HG03280 (cell line): ENCODE results near the gene CDCA3.
"Not testable (repeated sequence)": the region's sequence is repeated elsewhere in the genome, so short reads cannot be mapped to it uniquely, and the experiment has no call there.

Experiments
- ATAC-seq: cut with Tn5 transposase; IDR thresholded peaks from one replicate; pipeline ENCODE4 v1.9.1; 2021; ENCODE audit warnings: mild to moderate bottlenecking, moderate library complexity; ENCODE audit not compliant: unreplicated experiment

CDCA3 gene

DNA sequence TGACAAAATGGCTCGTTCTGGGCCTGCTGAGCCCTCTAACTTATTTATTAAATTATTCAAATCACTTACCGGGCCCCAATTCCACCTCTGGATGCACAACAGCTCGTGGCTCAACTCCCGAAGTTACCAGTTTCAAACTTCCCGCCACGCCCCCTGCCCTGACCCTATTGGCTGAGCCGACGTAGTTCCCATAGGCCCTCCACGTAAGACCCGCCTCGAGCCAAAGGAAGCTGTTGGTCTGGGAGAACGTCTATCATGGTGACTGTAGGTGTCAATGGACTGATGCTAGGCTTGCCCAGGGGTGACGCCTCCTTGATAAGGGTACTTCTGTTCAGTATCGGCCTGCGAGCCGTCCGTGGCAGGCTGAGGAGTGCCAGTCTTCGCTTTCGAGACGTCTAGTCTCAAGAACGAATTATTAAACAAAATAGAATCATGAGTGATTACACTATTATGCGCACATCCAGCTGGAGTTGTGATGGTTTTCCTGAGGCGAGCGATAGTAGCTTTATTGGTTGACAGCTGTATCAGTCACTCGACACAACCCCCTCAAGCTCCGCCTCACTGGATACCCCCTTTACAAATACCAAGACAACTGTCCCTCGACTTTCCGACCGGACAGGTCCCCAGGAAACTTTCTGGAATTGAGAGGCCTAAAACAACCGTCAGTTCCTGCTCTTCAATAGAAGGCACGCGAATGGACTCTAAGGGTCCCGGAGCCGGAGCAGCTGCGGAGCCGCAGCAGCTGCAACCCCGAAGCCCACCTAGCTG, at the start of gene CDCA3:
Gene CDCA3 (minus strand): TSS at position 134 of the 768 bp plus-strand sequence. CDS start 334 bp downstream, outside the sequence.
- ATAC-seq, result peak; percentile 52

DNA sequence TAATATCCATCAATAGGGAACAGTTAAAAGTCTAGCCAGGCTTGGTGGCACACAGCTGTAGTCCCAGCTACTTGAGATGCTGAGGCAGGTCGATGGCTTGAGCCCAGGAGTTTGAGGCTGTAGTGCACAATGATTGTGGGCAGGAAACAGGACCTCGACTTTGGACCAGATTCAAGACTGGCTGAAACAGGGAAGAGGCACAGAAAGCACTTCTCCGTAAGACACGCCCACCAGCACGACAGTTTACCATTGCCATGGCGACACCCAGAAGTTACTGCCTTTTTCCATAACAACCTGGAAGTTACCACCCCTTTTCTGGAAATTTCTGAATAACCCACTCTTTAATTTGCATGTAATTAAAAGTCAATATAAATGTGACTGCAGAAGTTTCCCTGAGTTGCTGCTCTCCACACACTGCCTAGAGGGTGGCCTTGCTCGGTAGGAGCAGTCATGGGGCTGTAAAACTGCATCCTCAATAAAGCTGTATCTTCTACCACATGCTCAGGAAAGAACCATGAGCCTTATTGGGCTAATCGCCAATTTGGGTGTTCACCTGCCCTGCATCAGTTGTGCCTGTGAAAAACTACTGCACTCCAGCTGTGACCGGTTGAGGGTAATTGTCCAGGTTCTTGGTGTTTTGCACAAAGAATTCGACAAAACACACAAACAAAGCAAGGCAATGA, 48.9 kb upstream of the CDCA3 start:
- ATAC-seq, result no peak

DNA sequence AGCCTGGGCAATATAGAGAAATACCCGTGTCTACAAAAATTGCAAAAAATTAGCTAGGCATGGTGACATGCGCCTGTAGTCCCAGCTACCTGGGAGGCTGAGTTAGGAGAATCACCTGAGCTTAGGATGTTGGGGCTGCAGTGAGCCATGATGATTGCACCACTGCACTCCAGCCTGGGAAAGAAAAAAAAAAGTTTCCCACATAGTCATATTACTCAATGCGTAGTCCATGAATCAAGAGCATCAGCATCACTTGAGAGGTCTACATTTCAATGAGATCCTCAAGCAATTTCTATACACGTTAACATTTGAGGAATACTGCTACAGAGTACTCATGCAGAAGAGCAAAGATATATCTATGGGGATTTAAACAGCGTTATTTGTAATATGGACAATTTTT, 48.3 kb upstream of the CDCA3 start:
- no peak for ATAC-seq

DNA sequence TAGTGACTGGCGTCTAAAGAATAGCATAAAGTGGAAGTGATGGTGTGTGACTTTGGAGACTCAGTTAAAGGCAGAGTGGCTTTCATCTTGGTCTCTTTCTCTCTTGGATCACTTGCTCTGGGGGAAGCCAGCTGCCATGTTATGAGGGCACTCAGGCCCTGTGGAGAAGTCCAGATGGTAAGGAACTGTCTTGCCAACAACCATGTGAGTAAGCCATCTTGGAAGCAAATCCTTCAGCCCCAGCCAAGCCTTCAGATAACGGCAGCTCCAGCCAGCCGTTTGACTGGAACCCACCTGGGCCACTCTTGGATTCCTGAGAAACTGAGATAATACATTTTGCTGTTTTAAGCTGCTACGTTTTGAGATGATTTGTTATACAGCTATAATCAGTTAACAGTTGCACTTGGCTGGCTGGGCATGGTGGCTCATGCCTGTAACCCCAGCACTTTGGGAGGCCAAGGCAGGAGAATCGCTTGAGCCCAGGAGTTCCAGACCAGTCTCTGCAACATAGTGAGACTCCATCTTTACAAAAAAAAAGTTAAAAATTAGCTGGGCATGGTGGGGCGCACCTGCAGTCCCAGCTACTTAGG, 45.9 kb upstream of the CDCA3 start:
- no peak for ATAC-seq

DNA sequence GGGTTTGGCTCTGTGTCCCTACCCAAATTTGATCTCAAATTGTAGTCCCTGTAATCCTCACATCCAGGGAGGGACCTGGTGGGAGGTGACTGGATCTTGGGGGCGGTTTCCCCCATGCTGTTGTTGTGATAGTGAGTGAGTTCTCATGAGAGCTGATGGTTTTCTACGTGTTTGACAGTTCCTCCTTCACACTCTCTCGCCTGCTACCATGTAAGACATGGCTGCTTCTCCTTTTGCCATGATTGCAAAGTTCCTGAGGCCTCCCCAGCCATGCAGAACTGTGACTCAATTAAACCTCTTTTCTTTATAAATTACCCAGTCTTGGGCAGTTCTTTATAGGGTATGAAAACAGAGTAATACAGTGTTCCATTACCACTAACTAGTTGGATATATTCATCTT, 43.2 kb upstream of the CDCA3 start:
- no peak for ATAC-seq

DNA sequence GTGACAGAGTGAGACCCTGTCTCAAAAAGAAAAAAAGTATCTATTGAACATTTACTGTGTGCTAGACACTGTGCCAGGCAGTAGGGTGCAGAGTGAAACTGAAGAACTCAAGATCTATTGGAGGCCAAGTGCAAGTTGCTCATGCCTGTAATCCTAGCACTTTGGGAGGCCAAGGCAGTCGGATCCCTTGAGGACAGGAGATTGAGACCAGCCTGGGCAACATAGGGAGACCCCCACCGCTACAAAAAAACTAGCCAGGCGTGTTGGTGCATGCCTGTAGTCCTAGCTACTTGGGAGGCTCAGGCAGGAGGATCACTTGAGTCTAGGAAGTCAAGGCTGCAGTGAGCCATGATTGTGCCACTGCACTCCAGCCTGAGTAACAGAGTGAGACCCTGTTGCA, 41.6 kb upstream of the CDCA3 start:
- ATAC-seq, result not testable (repeated sequence)

DNA sequence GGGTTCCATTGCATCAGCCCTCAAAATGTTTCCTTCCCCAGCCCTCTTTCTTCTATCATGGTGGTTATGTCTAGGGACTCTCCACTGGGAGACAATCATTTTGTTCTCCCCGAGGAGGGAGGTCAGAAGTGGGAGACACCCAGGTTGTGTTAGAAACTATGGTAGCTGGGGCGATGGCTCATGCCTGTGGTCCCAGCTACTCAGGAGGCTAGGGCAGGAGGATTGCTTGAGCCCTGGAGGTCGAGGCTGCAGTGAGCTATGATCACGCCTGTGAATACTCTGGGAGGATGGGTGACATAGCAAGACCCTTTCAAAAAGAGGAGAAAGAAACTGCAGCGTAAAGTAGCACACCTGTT, 40.5 kb upstream of the CDCA3 start:
- no peak for ATAC-seq

DNA sequence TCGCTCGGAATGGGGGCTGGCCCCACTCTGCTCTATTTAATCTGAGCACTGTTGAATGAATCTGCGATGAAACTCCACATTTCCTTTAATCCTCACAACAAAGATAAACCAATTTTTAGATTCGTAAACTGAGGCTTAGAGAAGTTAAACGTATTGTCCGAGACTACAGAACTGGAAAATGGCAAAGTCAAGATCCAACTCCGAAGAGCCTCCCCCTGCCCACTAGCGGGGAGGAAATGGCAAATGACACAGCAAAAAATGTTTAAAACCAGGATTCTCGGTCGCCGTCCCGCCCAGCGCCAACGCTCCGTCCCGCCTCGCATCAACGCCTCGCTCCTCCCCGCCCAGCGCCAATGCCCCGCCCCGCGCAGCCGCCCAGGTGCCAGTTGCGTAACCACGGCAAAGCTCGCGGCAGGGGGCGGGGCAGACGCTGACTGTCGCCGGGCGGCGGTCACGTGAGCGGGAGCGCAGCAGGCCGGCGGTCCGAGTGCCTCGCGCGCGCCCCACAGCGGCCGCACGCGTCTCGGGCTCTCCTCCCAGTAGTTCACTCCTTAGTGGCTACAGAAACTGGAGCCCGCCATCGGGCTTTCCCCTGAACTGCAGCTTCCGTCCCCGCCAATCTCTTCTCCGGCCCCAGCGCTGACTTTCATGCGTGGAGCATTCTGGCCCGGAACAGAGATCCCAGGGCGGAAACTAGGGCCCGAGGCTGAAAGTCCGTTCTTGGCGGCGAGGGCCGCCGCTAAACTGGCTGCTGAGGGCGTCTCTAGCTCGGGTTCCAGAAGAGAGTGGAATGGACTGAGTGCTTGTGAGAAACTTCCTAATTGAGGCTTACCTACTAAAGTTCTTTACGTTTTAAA, 39.9 kb upstream of the CDCA3 start:
- ATAC-seq, result peak; percentile 96

DNA sequence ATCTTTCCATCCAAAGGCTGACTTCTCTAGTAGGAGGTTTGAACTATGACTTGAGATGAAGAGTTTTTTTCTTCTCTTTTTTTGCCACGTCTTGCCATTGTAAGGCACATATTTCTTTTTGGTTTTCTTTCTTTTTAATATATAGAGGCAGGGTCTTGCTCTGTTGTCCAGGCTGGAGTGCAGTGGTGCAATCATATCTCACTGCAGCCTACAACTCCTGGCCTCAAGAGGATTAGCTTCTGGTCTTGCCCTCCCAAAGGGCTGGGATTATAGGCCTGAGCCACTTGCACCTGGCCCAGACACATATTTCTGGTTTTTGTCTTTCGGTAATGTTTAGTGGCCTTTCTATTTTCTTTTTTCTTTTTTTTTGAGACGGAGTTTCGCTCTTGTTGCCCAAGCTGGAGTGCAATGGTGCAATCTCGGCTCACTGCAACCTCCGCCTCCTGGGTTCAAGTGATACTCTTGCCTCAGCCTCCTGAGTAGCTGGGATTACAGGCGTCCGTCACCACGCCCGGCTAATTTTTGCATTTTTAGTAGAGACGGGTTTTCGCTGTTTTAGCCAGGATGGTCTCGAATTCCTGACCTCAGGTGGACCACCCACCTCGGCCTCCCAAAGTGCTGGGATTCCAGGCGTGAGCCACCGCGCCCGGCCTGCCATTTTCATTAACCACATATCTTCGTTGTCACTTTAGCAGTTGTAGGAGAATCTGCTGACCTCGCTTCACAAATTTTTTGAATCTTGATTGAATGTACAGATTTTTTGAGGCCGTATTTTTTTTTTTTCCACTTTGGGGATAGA, 38.9 kb upstream of the CDCA3 start:
- not testable (repeated sequence) for ATAC-seq

DNA sequence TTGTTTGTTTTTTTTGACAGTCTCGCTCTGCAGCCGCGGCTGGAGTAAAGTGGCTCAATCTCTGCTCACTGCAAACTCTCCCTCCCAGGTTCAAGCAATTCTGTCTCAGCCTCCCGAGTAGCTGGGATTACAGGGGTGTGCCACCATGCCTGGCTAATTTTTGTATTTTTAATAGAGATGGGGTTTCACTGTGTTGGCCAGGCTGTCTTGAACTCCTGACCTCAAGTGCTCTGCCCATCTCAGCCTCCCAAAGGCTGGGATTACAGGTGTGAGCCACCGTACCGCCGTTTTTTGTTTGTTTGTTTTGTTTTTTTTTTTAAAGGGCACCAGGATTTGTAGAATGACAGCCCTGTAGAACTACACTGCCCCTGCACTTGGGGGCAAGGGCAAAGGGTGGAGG, 37.7 kb upstream of the CDCA3 start:
- not testable (repeated sequence) for ATAC-seq

DNA sequence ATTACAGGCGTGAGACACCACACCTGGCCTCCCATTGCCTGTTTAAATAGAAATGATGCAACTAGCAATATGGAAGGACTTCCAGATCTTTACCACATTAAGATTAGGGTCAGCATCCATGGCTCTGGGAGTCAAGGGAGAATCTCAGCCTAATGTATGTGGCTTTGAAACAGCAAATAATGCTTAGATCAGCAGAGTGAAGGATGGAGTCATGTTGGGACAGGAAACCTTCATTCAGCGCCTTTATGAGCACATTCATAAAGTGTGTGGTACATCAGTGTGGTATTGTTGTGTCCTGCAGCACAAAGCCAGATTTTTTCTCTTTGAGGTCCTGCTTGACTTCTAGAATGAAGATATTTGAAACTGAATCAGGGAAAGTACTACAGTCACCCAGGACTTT, 37.3 kb upstream of the CDCA3 start:
- ATAC-seq, result no peak

DNA sequence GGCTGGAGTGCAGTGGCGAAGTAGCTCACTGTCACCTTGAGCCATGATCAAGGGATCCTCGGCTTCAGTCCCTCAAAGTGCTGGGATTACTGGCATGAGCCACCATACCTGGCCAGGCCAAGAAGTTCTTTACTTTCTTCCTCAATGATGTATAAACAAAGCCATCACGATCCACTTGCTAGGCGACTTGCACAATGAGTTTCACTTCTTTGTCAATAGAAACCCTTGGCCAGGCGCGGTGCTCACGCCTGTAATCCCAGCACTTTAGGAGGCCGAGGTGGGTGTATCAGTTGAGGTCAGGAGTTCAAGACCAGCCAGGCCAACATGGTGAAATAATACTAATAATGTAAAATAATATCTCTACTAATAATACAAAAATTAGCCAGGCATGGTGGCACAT, 36.4 kb upstream of the CDCA3 start:
- ATAC-seq, result no peak

DNA sequence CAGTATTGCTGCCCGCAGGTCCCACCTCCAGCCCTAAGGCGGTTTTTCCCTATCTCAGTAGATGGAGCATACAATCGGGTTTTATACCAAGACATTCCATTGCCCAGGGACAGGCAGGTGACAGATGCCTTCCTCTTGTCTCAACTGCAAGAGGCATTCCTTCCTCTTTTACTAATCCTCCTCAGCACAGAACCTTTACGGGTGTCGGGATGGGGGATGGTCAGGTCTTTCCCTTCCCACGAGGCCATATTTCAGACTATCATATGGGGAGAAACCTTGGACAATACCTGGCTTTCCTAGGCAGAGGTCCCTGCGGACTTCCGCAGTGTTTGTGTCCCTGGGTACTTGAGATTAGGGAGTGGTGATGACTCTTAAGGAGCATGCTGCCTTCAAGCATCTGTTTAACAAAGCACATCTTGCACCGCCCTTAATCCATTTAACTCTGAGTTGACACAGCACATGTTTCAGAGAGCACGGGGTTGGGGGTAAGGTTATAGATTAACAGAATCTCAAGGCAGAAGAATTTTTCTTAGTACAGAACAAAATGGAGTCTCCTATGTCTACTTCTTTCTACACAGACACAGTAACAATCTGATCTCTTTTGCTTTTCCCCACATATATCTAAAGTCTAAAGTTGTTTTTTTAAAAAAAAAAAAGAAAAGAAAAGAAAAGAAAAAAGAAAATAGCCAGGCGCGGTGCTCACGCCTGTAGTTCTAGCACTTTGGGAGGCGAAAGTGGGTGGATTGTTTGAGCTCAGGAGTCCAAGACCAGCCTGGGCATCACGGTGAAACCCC, 35.3 kb upstream of the CDCA3 start:
- not testable (repeated sequence) for ATAC-seq

DNA sequence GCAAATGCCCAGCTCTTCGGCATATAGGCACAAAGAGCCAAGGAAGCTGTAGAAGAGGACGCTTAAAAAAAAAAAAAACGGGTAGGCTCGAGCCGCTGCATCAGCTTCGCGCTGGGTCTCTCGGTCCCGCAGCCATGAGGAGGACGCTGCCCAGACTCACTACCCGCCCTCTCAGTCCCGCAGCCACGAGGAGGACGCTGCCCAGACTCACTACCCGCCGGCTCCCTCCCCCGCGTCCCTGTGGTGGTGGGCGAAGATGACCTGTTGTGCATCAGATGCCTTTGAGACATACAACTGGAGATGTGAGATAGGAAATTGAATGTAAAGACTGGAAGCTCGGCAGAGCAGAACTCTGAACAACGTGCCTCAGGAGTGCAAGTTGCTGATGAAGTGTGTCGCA, 33.5 kb upstream of the CDCA3 start:
- no peak for ATAC-seq

DNA sequence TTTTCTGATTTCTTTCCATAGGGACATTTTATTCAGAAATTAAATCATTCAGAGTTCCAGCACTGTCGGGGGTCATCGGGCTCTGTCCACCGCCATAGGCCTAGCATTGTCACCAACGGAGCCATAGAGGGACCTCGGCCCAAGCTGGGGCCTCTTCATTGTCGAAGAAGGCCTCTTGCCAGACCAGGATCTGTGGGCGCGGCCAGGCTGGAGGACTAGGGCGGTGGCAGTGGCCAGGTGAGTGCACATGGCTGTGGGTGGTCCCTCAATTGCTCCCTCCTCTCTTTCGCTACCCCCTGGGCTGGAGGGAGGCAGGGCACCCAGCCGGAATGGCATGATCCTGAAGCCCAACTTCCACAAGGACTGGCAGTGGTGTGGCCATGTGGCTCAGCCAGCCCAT, 32.6 kb upstream of the CDCA3 start:
- no peak for ATAC-seq

DNA sequence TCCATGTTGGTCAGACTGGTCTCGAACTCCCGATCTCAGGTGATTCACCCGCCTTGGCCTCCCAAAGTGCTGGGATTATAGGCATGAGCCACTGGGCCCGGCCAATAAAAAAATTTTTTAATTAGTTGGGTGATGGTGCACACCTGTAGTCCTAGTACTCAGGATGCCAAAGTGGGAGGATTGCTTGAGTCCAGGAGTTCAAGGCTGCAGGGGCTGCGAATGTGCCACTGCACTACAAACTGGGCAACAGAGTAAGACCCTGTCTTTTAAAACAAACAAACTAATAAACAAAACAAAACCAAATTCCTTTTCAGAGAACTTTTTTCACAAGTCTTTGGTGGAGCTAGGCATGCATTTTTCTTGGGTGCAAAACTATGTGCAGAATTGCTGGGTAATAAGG, 32.2 kb upstream of the CDCA3 start:
- ATAC-seq, result no peak

DNA sequence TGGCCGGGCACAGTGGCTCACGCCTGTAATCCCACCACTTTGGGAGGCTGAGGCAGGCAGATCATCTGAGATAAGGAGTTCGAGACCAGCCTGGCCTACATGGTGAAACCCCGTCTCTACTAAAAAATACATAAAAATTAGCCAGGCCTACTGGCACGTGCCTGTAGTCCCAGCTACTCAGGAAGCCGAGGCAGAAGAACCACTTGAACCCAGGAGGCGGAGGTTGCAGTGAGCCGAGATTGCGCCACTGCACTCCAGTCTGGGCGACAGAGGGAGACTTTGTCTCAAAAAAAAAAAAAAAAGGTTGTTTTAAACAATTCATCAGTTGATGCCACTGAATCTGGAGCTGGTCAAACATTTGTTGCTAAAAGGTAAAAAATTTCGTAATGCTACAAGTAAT, 28.7 kb upstream of the CDCA3 start:
- ATAC-seq, result not testable (repeated sequence)

DNA sequence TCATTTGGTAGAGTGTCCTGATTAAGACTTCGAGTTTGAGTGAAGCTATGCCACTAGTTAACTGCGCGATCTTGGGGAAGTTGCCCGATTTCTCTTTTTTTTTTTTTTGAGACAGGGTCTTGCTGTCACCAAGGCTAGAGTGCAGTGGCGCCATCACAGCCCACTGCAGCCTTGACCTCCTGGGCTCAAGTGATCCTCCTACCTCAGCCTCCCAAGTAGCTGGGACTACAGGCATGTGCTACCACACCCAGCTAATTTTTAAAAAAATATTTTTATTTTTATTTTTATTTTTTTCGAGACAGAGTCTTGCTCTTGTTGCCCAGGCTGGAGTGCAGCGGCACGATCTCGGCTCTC, 22.9 kb upstream of the CDCA3 start:
- not testable (repeated sequence) for ATAC-seq

DNA sequence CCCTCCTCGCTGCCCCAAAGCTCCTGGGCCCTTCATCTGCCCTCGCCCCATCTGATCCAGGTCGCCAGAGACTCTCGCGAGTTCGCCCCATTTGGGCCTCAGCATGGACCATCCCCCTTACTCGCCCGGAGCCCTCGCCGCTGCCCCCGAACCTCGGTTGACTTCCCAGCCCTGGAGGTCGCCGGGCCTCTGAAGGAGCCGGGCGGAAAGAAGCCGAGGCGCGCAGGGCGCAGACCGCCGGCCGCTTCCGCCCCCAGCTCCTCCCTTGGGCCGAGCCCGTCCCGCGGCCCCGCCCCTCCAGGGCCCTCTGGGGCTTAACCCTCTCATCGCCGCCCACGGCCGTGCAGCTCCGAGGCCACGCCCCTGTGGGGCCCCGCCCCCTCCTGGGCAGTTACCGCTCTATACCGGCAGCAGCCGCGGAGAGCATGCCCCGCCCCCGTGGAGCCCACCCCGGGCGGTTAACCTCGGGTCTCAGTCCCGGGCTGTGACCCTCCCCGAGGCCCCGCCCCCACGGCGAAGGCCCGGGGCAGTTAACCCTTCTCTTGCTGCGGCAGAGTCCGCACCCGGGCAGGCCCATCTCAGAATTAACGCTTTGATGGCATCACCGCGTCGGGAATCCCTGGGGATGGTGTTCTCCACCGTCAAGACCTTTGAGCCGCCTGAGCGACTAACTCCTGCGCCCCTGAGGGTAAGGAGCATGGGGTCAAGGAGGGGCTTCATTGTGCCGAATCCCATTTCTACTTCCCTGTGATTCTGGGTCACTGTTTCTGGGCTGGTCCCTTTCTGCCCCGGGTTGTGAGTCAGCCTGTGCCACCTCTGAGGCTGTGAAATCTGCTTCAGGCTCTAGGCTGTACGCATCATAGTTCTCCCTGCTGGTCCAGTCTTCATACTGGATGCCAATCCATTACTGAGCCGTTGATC, 22.3 kb upstream of the CDCA3 start, which contains the start of gene SPSB2:
Gene SPSB2 (minus strand): TSS at position 210 of the 921 bp plus-strand sequence. CDS start 402 bp downstream, outside the sequence.
- peak; percentile 75 for ATAC-seq
